ENCODE data around the gene ANKEF1.
A peak's percentile ranks its signal among the peaks of the same experiment; 100 is the strongest.
"Not testable (repeated sequence)": the region's sequence is repeated elsewhere in the genome, so short reads cannot be mapped to it uniquely, and the experiment has no call there.

The ANKEF1 gene

DNA sequence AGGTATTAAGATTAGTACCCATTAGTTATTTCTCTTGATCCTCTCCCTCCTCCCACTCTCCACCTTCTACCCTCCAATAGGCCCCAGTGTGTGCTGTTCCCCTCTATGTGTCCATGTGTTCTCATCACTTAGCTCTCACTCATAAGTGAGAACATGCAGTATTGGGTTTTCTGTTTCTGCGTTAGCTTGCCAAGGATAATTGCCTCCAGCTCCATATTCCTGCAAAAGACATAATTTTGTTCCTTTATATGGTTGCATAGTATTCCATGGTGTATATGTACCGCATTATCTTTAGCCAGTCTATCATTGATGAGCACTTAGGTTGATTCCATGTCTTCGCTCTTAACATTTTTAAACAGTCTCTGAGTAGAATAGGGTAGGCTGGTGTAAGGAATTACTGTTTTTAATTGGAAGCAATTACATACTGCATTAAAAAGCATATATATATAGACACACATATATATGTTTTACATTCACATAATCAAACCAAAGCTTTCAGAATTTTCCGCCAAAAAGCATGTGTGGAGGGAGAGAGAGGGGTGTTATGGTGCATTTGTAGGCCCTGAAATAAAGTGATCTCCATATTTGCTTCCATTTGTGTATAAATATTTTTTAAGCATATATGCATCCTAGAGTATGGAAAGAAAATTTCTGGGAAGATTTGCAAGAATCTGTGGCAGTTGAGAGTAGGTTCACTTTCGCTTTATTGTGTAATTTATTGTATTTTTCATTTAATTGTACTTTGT, 709 bp upstream of the ANKEF1 start:
- no peak for DNase-seq

DNA sequence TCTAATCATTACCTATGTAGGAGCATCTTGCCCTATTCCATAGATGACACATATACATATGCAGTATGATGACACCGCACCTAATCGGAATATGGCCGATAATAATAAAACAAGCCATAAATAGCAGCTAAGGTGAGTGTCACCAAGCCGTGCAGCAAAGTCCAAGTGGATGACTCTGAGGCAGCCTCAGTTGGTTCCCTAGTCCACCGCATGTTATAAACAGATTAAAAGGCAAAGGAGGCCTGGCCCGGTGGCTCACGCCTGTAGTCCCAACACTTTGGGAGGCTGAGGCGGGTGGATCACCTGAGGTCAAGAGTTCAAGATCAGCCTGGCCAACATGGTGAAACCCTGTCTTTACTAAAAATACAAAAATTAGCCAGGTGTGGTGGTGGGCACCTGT, 1.5 kb downstream of the ANKEF1 start:
- DNase-seq = not testable (repeated sequence)

DNA sequence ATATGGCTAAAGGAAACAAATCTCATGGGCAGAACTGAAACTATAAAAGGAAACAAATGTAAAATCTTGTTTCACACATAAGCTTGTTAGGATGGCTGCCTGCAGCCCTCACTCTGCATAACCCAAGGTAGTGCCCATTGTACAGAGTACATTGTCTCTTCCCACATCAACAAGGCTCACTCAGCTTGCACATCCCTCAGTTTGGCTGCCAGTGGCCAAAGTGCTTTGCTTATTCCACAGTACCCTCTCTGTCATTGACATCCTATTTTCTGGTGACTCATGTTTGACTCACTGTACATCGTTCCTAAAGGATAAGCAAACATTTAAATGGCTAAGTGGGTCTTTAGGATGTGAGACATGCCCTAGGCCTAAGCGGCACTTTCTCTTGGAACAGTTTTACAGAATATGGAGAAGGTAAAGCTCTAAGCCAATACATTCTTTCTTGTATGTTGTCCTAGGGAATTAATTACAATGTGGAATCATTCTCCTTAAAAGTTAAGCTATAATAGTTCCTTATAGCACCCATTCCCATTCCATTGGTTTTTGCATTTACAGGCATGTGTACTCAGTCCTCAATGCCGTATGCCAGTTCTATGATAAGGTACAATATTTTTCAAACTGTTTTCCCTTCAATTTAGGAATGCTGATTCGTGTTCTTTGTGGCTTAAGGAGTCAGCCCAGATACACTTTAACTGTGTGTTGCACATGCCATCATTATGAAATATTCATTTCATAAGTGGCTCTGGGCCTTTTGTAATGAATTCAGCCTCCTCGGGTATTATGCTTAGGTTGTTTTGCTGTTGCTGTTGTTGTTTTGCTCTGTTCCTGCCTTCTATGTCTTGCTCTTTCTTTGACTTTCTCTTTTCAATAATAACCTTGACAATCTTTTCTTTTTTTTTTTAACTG, 5.5 kb downstream of the ANKEF1 start:
- DNase-seq = peak; percentile 20

DNA sequence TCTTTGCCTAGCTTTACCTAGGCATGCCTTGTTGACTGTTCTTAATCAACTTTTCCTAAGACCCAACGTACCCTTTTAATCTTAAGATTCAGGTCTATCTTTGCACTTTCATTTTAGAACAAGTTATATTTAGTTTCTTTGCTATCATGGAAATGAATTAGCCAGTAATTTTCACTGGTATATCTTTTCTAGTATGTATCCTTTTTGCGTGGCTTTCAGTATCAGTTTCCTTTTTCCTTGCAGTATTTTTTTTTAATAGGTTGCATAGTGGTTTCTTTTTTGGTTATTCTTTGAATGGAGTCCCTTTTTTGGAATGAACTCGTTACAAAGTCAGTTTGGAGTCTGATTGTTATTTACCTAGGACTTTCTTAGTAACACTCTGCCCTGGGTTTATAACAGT, 7.3 kb downstream of the ANKEF1 start:
- no peak for DNase-seq

DNA sequence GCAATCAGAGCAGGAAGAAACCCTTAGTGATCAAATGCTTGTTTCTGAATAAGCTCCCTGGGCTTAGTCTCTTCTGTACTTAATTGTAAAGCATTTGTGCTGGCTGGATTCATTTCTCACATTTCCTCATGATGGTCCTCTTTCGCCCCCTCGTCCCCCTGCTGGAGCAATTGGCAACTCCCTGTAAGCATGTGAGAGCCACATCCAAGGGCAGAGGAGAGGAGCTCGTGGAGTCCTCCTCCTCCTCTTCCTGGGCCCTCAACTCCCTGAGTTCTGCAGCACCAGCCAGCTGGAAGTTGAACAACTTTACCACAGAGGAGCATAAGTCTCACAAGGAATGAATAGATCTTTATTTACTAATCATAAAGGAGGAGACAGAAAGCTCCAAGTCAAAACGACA, 12.6 kb downstream of the ANKEF1 start:
- no peak for DNase-seq

DNA sequence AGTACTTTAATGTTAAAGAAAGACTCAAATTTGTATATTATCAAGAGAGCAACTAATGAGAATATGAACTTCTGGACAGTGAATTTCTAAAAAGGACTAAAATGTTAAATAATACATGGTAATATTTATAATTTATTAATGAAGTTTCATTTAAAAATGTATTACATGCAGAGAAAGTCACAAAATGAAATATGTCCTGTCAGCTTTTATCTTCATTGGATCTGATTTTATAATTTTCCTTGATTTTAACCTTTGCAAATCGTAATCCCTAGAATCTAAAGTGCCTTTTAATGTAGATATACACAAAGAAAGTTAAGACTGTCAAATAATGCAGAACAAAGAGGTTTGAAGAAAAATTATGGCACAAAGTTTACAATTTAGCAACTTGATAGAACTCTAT, 16.4 kb downstream of the ANKEF1 start:
- DNase-seq = no peak

DNA sequence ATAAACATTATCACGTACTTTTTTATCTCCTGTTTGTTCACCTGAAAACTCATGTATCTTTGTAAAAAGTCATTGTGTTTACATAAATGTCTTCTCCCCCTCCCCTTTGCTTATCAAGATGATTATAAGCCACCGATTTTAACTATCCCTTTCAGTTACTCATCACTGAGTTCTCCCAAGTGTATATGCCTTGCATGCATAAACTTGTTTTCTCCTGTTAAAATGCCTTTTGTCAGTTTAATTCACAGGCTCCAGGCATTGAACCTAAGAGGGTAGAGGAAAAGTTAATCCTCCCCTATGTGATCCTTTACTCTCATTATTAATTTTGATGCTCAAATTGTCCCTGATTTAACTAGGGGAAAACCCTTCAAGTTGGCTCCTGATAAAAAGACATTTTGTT, 24.2 kb downstream of the ANKEF1 start:
- no peak for DNase-seq

DNA sequence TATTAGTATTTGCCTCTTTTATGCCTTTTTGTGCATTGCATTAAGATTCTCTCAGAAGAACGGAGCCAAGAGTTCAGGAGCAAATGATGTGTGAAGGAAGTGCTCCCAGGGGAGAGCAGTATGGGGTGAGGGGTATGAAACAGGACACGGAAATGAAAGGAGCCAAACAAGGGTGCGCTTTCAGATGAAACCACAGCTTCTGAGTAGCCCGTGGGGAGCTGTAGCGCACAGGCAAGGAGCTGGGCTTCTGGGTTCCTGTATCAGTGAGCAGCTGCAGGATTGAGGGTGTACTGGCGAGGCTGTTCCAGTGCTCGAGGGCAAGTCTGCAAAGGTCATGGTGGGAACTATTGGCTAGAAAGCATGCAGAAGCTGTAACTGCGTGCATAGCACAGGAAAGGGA, 25.4 kb downstream of the ANKEF1 start:
- DNase-seq = no peak

DNA sequence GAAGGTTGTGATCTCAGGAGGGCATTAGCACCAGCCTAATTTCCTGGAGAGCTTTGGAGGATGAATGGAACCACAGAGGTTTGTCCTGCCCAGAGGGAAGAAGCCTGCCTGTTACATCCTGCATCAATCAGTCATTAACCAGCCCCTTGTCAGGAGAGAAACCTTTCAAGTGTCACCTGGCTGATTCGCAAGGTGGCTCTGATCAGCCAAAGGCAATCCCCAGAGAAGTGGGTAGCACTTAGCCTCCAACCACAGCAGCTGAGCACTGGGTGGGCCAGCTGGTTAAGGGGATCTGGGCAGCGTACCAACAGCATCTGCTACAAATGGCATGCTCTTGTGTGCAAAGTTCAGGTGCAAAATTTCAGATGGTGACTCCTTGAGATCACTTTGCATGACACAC, 26.9 kb downstream of the ANKEF1 start:
- peak; percentile 81 for DNase-seq

DNA sequence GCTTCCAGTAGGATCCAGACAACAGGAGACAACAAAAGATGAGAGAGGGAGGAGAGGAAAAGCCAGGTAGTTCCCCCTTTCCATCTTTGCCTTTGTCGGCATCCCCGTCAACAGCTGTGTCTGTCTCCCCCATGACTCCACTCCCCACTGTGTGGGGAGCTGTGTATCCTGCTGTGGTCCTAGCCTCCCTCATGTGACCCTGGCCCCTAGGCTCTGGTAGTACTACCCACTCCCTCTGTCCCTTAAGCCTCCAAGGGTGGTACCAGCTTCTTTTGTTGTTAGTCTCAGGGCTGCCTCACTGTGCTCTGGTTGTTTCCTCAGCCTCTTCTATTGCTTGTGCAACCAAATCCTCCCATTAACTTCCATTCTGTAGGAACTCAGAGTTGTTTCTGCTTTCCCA, 28.7 kb downstream of the ANKEF1 start:
- DNase-seq = no peak

DNA sequence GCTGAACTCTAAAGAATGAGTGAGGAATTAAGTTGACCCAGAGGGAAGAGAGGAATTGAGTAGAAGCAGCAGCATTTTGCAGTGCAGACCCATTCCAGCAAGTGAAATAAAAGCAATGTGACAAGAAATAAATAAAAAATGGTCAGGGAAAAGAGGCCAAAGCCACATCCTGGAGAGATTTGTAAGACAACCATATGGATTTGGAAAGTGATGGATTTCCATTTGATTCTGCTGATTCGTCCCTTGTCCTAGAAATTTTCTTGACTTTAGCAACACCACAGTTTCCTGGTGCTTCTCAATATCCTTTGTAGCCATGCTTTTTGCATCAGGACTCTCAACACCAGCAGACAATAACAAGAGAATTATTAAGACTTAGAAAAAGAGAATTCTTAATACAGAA, 29.8 kb downstream of the ANKEF1 start:
- no peak for DNase-seq

DNA sequence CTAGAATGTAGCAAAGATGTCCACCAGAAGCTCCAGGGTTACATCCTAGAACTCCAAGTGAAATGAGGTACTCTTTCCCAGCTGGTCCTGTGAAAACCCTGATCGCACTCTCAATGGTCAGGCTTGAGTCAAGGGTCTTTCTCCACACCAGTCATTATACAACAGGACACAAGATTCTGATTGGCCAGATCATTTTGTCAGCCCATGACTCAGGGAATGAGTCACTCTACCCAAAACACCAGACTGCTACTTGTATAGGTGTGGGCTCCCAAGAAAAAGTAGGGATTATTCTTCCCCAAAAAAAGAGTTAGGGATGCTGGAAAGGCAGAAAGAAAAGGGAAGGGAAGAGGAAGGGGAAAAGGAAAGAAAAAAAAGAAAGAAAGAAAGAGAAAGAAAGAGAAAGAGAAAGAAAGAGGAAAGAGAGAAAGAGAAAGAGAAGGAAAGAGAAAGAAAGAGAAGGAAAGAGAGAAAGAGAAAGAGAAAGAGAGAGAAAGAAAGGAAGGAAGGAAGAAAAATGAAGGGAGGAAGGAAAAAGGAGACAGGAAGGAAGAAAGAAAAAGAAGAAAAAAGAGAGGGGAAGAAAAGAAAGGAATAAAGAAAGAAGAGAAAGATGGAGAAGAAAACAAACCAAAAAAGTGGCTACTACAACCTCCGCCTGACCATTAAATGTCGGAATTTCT, 30.5 kb downstream of the ANKEF1 start:
- no peak for DNase-seq

DNA sequence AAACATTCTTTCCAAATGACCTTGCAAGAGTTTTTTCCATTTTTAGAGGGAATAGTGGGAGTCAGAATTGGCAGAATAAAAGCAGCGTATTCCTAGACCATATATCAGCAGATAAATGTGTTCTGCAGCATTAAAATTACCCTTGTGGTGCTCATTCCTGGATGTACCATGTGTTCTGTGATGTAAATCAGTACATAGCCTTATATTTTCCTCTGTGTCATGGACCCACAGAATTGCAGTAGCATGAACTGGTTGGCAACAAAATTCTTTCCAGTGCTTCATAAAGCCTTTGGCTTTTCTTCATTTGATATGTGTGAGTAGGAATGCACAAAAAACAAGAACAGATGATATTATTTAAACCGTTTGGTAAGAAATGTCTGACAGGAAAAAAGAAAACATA, 32.5 kb downstream of the ANKEF1 start:
- no peak for DNase-seq

DNA sequence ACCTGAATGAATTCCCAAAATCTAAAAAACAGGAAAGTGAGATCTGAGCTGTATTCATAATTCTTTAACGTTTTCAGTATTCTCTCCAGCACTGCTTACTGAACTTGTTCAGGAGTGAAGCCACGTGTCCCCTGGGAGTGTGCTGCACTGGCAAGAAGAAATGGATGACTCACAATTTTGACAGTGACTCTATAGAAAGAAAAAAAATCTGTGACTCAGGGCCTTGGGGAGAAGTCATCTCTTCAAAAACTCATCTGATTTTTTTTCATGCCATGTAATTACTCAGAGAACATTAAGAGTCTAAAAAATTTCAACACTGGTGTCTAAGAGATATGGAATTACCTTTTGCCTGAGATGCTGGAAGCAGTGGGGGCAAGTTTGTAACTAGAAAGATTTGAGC, 39.7 kb downstream of the ANKEF1 start:
- no peak for DNase-seq

DNA sequence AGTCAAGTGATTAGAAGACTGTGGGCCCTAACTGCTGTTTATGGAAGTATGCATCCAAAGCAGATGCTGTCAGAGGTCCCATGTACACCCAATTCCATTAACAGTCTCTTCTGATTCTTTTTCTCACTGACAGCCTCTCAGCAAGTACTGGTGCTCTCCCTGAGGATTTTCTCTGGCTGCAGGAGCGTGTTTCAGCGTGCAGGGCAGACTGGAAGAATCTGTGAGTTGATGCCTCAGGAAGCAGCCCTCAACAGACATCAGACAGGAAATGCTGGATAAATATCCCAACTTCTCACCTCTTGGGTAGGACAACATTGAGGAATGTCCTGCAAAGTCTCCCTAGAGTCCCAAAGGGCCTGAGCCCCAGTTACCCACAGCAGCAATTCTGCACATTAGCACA, 40.8 kb downstream of the ANKEF1 start:
- DNase-seq = no peak

DNA sequence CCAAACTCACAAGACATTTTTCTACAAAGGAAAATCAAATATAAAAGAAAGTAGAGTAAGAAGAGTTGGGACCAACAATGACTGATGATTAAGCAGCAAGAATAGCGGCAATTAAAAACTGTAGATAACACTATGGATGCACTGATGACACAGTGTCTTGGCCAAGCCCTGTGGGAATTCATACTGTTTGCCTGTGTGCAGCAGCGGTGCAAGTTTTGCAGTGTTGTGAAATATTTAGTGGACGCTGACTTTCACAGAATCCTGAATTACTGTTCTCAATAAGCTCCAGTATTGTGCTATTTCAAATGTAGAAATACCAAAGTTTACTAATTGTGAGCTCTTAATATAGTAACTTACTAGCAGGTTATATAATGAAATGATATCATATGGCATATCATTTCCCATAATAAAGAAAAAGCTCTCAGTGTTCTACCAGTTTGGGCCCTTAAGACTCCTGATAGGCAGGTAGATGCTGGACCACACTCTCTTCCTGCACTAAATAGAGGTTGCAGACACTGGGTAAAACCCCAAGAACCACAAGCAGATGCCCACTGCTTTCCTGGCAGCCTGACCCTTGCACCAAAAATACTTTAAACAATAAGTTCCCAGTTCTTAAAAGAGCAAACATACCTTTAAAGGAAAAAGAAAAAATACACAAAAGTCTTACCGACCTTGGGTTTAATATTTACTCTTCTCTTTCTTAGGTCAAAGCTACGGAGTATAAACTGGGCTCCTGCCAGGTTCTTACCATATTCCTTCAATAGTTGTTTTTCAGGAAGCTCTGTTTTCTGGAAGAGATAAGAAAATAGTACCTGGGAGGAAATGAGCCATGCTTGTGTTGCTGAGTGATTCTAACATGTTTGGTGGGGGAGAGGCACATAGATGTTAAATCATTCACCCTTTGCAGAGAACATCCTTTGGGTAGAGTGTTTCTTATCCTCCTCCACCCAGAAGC, 41.6 kb downstream of the ANKEF1 start:
- DNase-seq = no peak

DNA sequence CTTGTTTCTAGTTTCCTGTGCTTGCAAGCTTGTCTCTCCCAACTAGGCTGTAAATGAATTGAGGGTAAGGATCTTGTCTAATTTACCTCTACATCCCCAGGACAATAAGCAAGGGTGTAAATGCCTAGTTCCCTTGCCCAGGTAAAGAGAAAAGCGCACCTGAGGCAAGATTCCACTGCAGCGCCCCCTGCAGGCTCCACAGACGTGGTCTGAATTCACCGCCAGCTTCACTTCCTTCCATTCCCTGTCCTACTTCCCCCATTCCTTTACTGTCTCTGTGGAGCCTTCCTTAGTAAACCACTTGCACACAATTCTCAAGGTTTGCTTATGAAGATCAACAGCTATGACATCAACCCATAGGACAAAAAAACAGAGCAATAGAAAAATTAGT, 42.3 kb downstream of the ANKEF1 start:
- DNase-seq = no peak

DNA sequence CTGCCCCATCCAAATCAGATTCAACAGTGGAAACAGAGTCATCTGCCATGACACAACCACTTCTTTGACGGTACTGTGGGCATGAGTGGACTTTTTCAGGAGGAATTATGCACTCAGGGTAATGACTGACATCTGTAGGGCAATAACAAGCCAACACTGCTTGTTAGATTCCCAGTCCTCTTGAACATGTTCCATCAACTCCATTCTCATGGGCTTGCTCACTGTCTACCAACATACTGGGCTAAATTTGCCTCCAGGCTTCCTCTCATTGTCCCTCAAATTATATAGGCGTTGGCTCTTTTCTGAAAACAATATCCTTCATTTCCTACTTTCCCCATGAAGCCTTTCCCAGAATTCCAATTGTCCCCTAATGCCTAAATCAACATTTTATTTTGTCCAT, 43.1 kb downstream of the ANKEF1 start:
- no peak for DNase-seq

DNA sequence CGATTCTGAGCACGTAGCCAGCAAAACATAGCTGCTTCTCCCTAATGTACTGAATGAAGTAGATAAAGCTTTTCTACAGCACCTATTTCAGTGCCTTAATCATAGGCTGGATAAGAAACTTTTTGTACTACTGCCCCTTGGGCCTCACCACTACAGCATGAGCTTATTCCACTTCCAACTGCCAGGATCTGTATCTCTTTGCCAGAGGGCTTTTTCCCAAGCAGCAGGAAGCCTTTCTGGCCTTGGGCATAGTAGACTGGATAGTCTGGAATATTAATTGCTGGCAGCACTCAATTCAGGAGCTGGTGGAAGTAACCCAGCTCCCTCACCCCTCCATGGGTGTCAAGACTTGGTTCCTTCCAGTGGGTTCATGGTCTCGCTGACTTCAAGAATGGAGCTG, 43.6 kb downstream of the ANKEF1 start:
- no peak for DNase-seq

DNA sequence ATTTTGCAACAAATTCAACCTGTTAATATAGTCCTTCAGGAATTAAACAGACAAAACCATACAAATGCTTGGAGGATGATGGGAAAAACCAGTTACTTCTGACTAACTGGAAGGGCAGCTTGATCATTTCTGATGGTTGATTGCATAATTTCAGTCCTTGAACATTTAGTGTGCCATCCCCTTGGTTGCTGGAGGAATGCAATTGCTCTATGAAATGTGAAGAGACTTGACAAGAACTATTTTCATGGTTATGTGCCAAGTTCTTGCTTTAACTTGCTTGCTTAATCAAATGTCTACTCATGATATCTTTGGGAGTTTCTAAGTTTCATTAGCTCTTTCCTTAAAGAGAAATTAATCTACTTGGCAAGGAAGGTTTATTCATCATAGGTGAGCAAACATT, 45.2 kb downstream of the ANKEF1 start:
- DNase-seq = no peak

DNA sequence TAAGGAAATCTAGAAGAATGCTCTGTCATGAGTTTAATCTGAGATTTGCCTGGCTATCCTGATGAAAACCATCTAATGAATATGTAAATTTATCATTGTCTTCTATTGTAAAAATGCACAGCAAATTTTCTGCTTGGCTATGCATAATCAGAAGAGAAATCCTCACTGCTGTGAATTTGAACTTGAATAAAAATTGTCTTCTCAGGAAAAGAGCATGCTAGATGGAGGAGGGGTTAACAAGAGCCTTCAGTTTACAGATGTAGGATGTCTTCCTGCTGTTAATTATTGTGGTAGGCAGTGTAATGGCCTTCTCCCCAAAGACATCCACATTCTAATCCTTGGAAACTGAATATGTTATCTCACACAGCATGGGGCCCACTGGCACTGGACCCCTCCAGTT, 45.8 kb downstream of the ANKEF1 start:
- no peak for DNase-seq

DNA sequence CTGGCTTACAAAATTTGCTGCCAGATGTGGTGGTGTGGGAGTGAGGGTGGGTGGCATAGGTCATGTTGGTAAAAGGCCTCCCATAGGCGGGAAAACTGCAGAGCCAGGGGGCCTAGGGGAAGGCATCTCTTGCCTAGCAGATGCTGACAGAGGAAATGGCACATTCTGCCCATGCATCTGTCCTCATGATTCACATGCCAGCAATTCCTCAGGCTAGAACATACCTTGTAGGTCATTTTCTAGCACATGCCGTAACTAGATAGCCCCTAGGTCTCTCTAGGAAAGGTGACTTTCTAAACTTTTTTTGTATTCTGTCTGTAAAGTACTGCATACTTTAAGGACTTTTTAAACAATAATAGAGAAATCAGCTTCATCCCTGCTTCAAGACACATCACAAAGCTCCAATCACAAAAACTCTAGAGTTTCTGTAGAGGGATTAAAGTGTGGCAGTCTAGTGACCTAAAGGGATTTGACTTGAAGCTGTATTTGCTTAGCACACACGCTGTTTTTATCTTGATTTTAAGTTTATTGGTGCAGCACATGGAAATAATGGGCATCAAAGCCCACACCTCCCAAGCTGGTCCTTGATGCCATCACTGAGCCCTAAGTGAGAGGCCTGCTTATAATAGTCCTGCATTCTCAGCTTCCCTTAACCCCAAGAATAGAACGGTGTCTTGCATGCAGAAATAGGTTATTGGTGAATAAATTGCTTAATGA, 55.2 kb downstream of the ANKEF1 start:
- DNase-seq = no peak

Data from NCI-H510A treated with DMSO at 0.1 percent for 48 hours (cell line).